Measurements from ENCODE around the gene PLCB3. TPM values are rescaled to one million over a fixed set of nuclear protein-coding genes. Genes with fewer than 3 reads are reported as not detected.

PLCB3 gene
- total RNA-seq, 1 experiment from 2014 or later = 57.4 TPM

DNA sequence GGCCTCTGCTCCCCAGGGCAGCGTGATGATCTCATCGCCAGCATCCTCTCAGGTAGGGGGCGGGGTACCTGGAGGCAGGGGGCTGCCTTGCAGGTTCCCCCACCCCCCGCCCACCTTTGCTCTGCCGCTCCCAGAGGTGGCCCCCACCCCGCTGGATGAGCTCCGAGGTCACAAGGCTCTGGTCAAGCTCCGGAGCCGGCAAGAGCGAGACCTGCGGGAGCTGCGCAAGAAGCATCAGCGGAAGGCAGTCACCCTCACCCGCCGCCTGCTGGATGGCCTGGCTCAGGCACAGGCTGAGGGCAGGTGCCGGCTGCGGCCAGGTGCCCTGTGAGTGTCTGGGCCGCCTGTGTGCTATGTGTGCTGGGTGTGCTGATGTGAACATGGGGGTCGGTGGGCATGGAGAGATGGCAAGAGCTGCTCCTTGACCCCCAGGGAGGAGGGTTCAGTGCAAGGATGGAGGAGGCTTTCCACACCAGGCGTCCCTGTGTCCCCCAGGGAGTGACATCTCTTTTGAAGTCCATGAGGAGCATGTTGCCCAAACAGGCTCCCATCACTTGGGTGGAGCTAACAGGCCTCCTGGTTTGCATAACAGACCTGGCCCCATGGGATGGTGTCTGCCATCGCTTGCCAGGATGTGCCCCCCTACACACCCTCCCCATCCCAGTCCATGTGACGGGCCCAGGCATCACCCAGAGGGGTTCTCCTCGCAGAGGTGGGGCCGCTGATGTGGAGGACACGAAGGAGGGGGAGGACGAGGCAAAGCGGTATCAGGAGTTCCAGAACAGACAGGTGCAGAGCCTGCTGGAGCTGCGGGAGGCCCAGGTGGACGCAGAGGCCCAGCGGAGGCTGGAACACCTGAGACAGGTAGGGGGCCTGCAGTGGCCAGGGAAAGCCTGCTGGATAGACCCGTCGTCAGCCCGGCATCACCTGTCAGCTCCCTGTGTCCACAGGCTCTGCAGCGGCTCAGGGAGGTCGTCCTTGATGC is 14.1 kb downstream of the PLCB3 start:
- DNase-seq (ENCODE audit: low read depth) = no peak

DNA sequence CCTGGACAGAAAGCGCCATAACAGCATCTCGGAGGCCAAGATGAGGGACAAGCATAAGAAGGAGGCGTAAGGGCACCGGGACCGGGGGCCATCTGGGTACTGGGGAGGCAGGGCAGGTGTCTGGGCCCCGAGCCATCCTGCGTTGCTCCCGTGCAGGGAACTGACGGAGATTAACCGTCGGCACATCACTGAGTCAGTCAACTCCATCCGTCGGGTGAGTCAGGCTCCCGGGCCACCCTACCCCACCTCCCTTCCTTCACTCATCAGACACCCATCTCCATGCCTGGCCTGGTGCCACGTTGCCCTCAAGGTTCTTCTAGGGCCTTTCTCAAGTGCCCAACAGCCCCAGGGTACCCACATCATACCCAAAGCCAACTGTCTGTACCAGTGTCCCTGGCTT is 15.0 kb downstream of the PLCB3 start:
- DNase-seq (ENCODE audit: low read depth) = no peak

DNA sequence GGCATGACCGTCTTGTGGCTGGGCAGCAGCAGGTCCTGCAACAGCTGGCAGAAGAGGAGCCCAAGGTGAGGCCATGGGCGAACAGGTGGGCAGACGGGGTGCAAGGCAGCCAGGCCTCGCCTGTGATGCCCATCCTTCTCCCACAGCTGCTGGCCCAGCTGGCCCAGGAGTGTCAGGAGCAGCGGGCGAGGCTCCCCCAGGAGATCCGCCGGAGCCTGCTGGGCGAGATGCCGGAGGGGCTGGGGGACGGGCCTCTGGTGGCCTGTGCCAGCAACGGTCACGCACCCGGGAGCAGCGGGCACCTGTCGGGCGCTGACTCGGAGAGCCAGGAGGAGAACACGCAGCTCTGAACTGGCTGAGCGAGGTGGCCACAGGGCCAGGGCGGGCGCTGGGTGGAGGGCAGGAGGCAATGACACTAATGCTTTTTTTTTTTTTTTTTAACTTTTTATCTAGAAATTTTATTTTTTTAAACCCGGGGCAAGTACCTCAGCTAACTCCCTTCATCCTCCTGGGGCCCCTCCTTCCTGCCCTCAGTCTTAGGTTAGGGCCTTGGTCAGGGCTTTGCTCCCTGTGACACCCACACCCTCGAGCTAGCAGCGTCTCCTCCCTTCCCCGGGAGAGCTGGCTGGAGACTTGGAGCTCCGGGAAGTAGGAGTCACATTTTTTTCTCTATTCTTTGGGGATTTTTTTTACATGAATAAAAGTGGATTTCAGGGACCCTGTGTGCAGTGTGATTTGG is 16.0 kb downstream of the PLCB3 start:
- no peak for DNase-seq (ENCODE audit: low read depth)

DNA sequence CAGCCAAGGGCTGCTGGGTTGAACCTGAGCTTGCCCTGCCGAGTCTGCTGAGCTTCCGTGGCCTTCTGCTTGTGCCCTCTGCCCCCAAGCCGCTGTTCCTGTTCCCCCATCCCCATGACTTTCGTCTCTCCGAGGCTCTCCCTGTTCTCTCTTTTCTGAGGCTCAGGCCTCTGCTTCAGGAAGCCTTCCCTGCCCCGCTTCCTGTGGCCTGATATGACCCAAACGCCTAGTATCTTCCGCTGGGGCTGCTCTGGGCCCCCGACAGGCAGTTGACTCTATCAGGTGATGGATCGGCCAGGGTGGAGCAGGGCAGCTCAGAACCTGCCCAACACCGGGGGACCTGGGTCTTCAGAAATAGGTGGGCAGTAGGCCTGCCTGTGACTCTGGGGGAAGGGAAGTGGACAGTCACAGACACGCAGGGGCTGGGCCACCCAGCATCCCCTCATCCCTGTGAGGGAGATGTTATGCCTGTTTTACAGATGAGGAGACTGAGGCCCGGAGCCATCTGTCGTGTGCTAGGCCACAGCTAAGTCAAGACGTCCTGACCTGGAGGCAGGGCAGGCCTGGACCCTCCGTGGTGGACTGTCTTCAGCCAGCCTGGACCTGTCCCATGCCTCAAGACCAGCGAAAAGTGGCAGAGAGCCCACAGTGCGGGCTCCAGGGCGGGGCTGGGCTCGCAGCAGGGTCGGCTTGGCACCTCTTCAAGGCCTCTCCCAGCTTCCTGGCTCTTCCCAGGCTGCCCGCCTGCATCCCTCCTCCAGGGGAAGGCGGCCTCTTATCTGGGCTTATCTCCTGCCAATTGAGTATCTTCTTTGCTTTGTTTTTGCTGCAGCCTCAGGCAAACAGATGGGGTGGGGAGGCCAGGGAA is 16.9 kb downstream of the PLCB3 start:
- DNase-seq (ENCODE audit: low read depth) = peak; percentile 60

DNA sequence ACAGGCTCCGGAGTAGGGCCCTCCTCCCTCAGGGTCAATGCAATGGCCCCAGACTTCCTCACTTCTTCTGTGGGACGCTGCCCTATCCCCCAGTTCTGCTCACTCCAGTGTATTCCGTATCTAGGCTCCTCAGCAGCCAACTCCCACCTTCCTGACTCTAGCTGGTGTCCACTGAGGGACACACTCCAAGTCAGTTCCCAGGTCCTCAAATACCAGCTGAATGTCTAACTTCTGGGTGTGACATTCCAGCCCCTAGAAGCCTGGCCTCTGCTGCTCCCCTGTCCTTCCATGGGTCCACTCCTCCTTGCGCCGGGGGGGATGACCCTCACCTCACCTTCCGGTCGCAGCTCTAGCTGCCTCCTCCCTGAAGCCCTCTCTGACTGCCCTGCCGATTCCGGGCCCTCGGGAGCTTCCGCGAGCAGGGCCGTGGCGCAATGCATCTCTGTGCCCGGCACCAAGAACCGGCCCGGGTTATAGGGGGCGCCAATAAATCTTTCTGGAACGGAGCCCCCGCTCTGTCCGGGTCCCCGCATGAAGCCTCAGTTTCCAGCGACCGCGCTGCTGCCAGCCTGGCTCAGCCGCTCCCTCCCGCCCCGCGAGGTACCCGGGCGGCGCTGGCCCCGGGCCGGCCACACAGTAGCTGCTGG is 17.7 kb downstream of the PLCB3 start:
- DNase-seq (ENCODE audit: low read depth) = peak; percentile 56

DNA sequence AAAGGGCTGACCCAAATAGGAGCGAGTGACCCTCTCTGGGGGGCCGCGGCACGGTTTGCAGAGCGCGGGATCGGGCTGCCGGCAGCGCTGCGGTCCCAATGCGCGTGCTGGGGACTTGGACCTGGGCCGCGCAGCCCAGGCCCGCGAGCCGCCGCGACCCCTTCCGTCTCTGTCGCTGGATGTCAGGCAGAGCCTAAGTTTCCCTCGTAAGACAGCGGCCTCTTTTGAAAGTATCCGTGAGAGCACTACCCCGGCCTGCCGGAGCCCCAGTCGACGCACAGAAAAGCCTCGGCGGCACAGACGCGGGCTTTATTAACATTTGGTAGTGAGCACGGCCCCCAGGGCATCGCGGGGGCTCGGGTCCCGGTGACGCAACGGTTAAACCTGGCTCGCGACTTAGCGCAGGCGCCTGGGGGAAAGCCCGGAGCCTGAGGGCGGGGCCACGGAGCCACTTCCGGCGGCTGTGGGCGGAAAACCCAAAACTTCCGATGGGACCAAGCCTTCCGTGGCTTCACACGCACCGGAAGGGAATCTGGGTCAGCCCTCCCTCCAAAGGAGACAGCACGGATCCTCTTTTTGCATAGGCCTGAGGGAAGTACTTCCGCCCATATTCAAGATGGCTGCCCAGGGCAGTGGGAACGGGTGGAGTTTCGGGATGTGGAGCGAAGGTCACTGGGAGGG is 18.4 kb downstream of the PLCB3 start:
- DNase-seq (ENCODE audit: low read depth) = peak; percentile 100

DNA sequence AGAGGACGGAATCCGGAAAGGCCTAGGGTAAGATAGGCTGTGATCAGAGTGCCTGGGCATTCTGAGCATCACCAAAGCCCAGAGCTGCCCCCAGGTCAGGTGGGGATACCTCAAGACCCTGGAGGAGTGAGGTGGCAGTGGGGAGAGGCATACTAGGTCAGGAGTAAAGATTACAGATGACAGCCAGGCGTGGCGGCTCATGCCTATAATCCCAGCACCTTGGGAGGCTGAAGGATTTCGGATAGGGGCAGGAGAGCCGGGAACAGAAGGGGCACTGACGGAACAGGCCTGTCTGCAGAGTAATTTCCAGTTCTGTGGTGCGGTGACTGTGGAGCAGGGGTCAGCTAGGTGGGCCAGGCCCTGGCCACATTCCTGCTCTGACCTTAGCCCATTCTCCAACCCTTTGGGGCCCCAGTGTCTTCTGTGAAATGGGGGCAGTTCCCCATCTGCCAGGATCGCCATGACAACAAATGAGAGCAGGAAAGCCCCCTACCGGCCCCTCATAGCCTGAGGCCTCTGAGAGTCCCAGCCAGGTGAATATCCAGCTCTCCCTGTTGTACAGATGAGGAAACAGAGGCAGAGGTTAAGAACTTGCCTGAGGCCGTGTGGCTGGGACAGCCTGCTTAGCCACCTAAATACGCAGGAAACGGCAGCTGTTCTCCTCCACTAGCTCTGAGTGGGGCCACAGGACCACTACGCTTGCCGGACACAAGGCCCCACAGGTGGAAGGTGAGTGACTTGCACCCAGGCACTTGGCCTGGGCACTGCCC is 23.9 kb downstream of the PLCB3 start:
- DNase-seq (ENCODE audit: low read depth) = no peak

DNA sequence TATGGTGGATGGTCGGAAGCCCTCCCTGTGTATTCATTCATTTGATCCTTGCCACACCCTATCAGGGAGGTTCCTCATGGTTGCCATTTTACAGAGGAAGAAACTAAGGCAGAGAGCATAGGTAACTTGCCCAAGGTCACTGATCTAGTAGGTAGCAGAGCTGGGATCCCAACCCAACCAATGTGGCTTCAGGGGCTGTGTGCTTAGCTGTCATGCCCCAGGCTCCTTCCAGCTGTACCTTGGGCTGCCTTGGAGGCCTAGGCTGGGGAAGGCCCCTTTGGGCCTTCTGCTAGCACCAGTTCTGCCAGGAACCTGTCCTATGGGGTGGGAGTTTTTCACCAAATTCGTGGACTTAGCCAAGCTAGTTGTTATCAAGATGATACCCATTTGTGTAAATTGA is 24.5 kb downstream of the PLCB3 start:
- no peak for DNase-seq (ENCODE audit: low read depth)

DNA sequence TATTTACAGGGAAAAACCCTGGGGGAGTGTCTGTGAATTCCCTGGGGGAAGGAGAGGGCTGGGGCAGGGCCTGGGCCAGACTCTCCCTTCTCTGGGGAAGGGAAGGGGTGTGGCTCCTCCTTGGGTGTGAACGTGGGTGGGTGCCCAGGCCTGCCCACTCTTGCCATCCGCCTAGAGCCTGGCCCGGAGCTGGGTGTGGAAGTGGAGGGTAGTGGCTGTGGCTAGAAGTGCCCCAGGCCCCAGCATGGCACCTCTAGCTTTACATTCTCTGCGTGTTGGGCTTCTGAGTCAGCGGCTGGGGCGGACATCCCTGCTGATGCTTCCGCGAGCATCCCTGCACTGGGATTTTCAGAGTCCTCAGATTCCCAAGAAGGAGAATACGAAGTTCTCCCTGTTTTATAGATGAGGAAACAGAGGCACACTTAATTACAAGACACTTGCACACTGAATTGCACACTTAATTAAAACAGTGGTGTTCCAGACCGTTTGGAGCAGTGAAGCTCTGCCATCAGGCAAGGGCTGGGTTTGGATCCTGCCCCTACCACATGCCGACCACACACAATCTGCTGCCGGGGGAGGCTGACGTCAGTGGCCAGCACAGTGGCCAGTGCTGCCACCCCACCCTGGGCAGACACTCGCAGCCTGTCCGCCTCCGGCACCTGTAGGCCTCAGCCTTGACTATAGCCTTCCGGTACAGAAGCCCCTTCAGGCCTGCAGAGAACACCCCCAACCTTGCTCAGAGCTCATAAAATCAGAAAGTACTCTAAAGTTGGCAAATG is 25.5 kb downstream of the PLCB3 start:
- DNase-seq (ENCODE audit: low read depth) = peak; percentile 92

DNA sequence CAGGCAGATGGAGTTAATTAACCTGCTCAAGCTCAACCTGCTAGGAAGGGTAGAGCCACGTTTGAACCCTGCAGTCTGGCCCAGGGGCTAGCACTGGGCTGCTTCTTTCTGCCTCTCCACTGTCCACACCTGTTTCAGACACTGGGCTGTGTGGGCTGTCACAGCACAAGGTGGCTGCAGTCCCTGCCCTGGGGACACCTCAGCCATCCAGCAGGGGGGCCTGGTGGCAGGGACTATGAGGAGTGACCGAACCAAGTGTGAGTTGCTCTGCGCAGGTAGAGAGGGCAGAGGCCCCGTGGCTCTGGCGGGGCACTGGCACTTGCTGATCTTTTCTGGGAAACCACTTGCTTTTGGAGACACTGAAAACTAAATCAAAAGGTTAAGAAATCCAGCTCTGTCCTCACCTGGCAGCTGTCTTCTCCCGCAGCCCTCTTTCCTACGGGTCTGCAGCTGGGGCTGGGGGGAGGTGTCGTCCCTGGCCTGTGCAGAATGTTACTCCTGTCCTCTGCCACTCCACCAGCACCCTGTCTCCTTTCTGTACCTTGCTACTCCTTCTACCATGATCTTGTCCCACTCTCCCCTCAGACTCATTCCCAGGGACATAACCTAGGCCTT is 27.4 kb downstream of the PLCB3 start:
- no peak for DNase-seq (ENCODE audit: low read depth)

DNA sequence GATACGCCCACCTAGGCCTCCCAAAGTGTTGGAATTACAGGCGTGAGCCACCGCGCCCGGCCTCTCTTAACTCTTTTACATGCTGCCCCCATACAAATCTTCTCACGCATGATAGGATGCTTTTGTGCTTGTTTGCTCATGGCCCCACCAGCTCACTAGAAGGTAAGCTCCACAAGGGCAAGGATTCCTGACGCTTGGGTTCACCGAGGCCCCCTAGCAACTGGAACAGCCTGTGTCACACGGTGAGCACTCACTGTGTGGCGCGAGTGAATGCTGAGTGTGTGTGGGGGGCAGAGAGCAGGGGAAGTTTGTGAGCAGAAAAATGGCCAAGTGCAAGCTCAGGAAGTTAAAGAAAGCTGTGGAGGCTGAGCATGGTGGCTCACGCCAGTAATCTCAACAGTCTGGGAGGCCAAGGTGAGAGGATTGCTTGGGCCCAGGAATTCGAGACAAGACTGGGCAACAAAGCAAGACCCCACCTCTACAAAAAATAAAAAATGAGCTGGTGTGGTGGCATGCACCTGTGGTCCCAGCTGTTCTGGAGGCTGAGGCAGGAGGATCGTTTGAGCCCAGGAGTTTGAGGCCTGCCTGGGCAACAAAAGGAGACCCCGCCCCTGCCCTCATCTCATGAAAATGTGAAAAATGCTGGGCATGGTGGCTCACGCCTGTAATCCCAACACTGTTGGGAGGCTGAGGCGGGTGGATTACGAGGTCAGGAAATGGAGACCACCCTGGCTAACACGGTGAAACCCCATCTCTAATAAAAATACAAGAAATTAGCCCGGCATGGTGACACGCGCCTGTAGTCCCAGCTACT is 30.8 kb downstream of the PLCB3 start:
- DNase-seq (ENCODE audit: low read depth) = no peak

DNA sequence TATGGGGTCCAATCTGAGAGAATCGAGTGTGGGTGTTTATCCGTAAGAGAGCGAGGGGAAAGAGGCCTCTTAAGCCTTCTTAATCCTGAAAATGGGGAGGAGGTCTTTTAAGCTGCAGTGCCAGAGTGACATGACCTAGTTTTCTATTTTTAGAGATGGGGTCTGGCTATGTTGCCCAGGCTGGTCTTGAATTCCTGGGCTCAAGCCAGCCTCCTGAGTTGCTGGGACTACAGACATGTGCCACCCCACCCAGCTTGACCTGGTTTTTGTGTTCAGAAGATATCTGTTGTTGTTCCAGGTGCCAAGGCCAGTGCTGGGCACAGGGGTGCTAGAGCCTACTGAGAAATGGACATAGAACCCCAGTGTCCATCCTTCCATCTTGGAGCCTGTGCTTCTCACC is 31.8 kb downstream of the PLCB3 start:
- DNase-seq (ENCODE audit: low read depth) = no peak

DNA sequence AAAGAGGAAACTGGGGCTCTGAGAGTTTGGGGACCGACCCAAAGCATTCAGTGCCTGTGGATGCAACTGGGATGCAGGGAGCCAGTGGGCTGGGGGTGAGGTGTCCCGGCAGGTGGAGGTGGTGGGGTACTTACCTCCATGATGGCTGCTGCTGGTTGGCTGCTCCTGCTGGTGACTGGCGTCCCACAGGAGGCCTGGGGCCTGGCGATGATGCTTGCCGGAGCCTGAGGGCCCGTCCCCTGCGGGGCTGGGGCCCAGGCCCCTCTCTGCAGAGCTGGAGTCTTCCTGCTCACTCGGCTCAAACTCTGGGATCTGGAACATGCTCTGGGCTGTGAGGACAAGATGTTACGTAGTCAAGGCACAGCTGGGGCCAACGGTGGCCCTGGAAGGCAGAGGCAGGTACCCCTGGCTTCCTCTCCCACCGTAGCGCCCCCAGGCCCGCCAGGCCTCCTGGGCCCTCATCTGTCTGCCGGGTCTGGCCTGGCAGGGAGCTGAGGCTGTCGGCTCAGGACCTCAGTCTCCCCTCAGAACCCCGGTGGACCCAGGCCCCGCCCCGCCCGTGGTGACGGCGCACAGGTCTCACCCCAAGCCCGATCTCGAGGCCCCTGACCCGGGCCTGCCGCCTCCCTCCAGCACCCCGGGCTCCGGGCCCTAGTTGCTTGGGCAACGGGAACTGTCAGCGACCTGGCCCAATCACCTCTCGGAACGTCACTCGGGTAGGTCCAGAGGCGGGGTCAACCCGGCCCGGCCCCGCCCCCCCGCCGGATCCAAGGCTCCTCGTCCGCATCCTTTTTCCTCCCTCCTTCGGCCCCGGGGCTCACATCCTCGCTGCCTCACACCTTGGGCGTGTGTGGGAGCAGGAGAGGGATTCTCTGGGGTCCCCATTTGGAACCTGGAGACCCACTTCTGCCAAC is 33.0 kb downstream of the PLCB3 start, which contains the start of gene BAD:
Gene BAD (minus strand): TSS at position 618 of the 914 bp plus-strand sequence. CDS start 297 bp downstream, at position 321.
- peak; percentile 90 for DNase-seq (ENCODE audit: low read depth)

DNA sequence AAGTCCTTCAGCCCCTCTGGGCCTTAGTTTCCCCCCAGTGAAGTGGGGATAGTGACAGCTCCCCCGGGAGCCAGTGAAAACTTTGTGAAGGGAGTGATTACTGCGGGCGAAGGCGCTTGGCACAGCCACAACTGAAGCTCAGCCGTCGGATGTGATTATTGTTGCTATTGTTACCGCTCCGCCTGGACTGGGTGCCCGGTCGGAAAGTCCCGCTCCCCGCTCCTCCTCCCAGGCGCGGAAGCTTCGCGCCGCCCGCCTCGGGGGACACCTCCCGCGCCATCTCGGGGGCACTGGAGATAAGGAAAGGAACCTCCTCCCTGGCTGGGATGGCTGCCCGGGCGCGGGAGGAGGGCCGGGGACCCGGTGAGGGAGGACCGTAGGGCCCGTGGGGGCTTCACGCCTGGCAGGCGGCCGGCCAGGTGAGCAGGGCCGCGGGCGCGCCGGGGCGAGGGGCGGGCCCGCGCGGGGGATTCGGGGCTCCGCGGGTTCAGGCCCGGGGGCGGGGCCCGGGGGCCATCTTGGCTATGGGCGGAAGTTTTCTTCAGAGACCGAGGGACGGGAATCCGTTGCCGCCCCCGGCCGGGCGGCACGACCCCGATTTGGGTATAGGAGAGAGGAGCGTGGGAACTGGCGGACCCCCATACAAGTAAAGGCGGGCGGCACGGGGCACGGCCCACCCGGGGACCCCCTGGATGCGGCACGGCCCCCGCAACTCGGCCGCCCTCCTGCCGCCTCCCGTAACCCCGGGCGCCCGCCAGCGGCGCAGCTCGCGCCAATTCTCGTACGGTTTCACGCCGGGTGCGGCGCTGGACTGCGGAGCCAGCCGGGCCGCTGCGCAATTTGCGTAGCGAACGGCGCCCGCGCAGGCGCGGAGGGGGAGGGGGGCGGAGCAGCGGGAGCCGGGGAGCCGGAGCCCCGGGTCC is 33.9 kb downstream of the PLCB3 start, which contains the start of gene GPR137:
Gene GPR137 (plus strand): TSS at position 887 of the 923 bp plus-strand sequence. CDS start 677 bp downstream, outside the sequence.
- DNase-seq (ENCODE audit: low read depth) = peak; percentile 69
